A673 (cell line): Measurements from ENCODE around the gene TBL1X. TPM values are rescaled to one million over a fixed set of nuclear protein-coding genes. Genes with fewer than 3 reads are reported as not detected.

Experiments
- BruUV-seq: library from RNA; stranded (reverse); fragments of 400-500 nt; replicated peaks from 2 replicates; lab custom pipeline; 2021; lab: Mats Ljungman, UMichigan
- CTCF ChIA-PET: fragments of 300-600 bp; sonication (Branson Sonifier 250); formaldehyde crosslinking; loops from one replicate; lab custom pipeline; 2022; ENCODE audit warnings: antibody characterized with exemption; lab: Charles Lee
- POLR2A ChIA-PET: fragments of 300-600 bp; sonication (Branson Sonifier 250); formaldehyde crosslinking; loops from one replicate; lab custom pipeline; 2022; ENCODE audit warnings: antibody characterized with exemption; ENCODE audit not compliant: low non-redundant PET; lab: Charles Lee
- DNase-seq: peaks from one replicate; pipeline ENCODE4 v3.0.0-alpha.2; 2015; ENCODE audit warnings: low spot score
- H3K27ac ChIP-seq: fragments of 200-600 bp; sonication (generic); 2 replicates; pipeline ENCODE4 v1.5.1; 2016; ENCODE audit warnings: mixed run types, low read depth, mild to moderate bottlenecking, mixed read lengths, antibody characterized with exemption, low read length; ENCODE audit not compliant: poor library complexity, severe bottlenecking
- H3K27me3 ChIP-seq: fragments of 200-600 bp; sonication (generic); replicated peaks from 2 replicates; pipeline ENCODE4 v1.6.1; 2017; ENCODE audit warnings: mixed run types, low read depth, mild to moderate bottlenecking, mixed read lengths, antibody characterized with exemption, low read length; ENCODE audit not compliant: insufficient read depth, poor library complexity
- H3K36me3 ChIP-seq: fragments of 200-600 bp; sonication (generic); 2 replicates; pipeline ENCODE4 v1.6.1; 2016; ENCODE audit warnings: mixed run types, mild to moderate bottlenecking, mixed read lengths, antibody characterized with exemption, low read length; ENCODE audit not compliant: insufficient read depth, poor library complexity, severe bottlenecking
- H3K4me1 ChIP-seq: fragments of 200-600 bp; sonication (generic); 2 replicates; pipeline ENCODE4 v1.6.1; 2017; ENCODE audit warnings: mixed run types, mild to moderate bottlenecking, mixed read lengths, antibody characterized with exemption, low read length; ENCODE audit not compliant: insufficient read depth, poor library complexity, severe bottlenecking
- H3K4me3 ChIP-seq: fragments of 200-600 bp; sonication (generic); 2 replicates; pipeline ENCODE4 v1.5.1; 2016; ENCODE audit warnings: low read depth, mixed run types, mild to moderate bottlenecking, mixed read lengths, low read length; ENCODE audit not compliant: poor library complexity, severe bottlenecking
- H3K9me3 ChIP-seq: fragments of 200-600 bp; sonication (generic); 2 replicates; pipeline ENCODE4 v1.6.1; 2016; ENCODE audit warnings: mixed run types, low read depth, mild to moderate bottlenecking, mixed read lengths, antibody characterized with exemption, low read length; ENCODE audit not compliant: poor library complexity, severe bottlenecking
- CTCF ChIP-seq: fragments of 300-800, 200-600 bp; sonication (generic); conservative IDR thresholded peaks from 2 replicates; pipeline ENCODE4 v1.5.1; 2017; ENCODE audit warnings: low read depth, mild to moderate bottlenecking, antibody characterized with exemption, low read length, moderate library complexity, mixed read lengths
- EZH2 ChIP-seq: fragments of 200-600 bp; sonication (generic); IDR thresholded peaks from 2 replicates; pipeline ENCODE4 v1.6.1; 2017; ENCODE audit warnings: borderline replicate concordance, low read depth, mild to moderate bottlenecking, mixed read lengths, antibody characterized with exemption, low read length; ENCODE audit not compliant: poor library complexity, severe bottlenecking
- intact Hi-C: fragments of 100-400 bp; cut with micrococcal nuclease; formaldehyde crosslinking; loops from one replicate; pipeline ENCODE4 v1.10.0; 2022; ENCODE audit not compliant: unreplicated experiment
- total RNA-seq: library from RNA; stranded (reverse); gene quantifications from 2 replicates; pipeline ENCODE4 v1.2.3, GENCODE V29; 2021

Gene TBL1X
- total RNA-seq, 1 experiment from 2014 or later: 26.9 TPM

- ChIA-PET CTCF (no interaction called here), POLR2A (no interaction called here)
- TF ChIP-seq EZH2 (no peak), CTCF (no peak)
- Histone ChIP-seq H3K27me3 (peaks cover 4% of the 10 kb centered on the region), H3K27ac (no peak overlapping the region), H3K4me3 (no peak overlapping the region), H3K36me3 (no peaks in the 10 kb centered on the region), H3K4me1 (peaks cover 16% of the 10 kb centered on the region), H3K9me3 (no peaks in the 10 kb centered on the region)
- BruUV-seq: no TSS peak
- intact Hi-C loops: no loop called here
- peak; percentile 37 for DNase-seq
These were observed 324.1 kb downstream of the TBL1X start for GRCh38 chrX:9788911-9789310.

- CTCF ChIA-PET: interaction anchor here (0.6 kb wide), 1 partner anchor 93 kb away, joined by 3 read pairs; no protein-coding TSS in a partner anchor
- BruUV-seq: no TSS peak
- no peak overlapping the region for H3K27ac ChIP-seq
- intact Hi-C loops: no loop called here
- peaks cover 16% of the 10 kb centered on the region for H3K4me1 ChIP-seq
- peak; percentile 31 for DNase-seq
- POLR2A ChIA-PET: interaction anchor here (0.6 kb wide), 2 partner anchors 646 to 800 kb away, joined by 3 to 4 read pairs; no protein-coding TSS in a partner anchor
- no peaks in the 10 kb centered on the region for H3K9me3 ChIP-seq
- no peak overlapping the region for H3K4me3 ChIP-seq
- H3K27me3 ChIP-seq: peaks cover 4% of the 10 kb centered on the region
- no peaks in the 10 kb centered on the region for H3K36me3 ChIP-seq
- TF ChIP-seq CTCF: no peak
- TF ChIP-seq EZH2: no peak
These were observed 324.7 kb downstream of the TBL1X start for GRCh38 chrX:9789555-9789954.
